A549 (cell line): ENCODE measurements around the gene HK1.
"Not testable (repeated sequence)": the region's sequence is repeated elsewhere in the genome, so short reads cannot be mapped to it uniquely, and the experiment has no call there.

Experiments used
- CTCF ChIP-seq: fragments of >200 bp; sonication (Bioruptor Twin); formaldehyde crosslinking; IDR thresholded peaks from 3 replicates; pipeline ENCODE4 v1.5.1; 2016
- POLR2A ChIP-seq: IDR thresholded peaks from 2 replicates; pipeline ENCODE4 v1.6.1; 2012; ENCODE audit warnings: mild to moderate bottlenecking, low read length
- ZFP36 ChIP-seq: fragments of 450-650 bp; IDR thresholded peaks from 2 replicates; pipeline ENCODE4 v1.6.1; 2014; ENCODE audit warnings: borderline replicate concordance; ENCODE audit not compliant: partially characterized antibody

GRCh38 chr10:69325637-69326523 lies 47.6 kb downstream of the HK1 start:
- not testable (repeated sequence) for TF ChIP-seq CTCF, ZFP36, POLR2A
